Activated T-cell treated with anti-CD3 and anti-CD28 coated beads for 1 hour (primary cell): Measurements from ENCODE around the gene CHP1.
A peak's percentile ranks its signal among the peaks of the same experiment; 100 is the strongest.
"Not testable (repeated sequence)": the region's sequence is repeated elsewhere in the genome, so short reads cannot be mapped to it uniquely, and the experiment has no call there.

Experiments used
- DNase-seq: peaks from one replicate; pipeline ENCODE4 v3.0.0-alpha.2; 2020; ENCODE audit warnings: low read depth

CHP1 gene

GRCh38 chr15:41230650-41231421, at the start of gene CHP1, which contains the start of gene EXD1:
TSS of gene CHP1 (plus strand) at chr15:41231268. CDS start at chr15:41231383, 115 bp downstream.
TSS of gene EXD1 (minus strand) at chr15:41230757. CDS start at chr15:41226575, 4,182 bp downstream.
- DNase-seq, result peak; percentile 90

- DNase-seq, result no peak
Measured at GRCh38 chr15:41182266-41182665, 48.8 kb upstream of the CHP1 start.

GRCh38 chr15:41183581-41183980, 47.5 kb upstream of the CHP1 start:
- DNase-seq, result no peak

GRCh38 chr15:41194444-41194843, 36.6 kb upstream of the CHP1 start:
- DNase-seq, result no peak

- DNase-seq, result no peak
Measured at GRCh38 chr15:41199470-41199869, 31.6 kb upstream of the CHP1 start.

GRCh38 chr15:41203395-41203794, 27.7 kb upstream of the CHP1 start:
- DNase-seq, result no peak

- DNase-seq, result no peak
Measured at GRCh38 chr15:41205315-41205714, 25.8 kb upstream of the CHP1 start.

GRCh38 chr15:41207687-41208448, 23.2 kb upstream of the CHP1 start:
- no peak for DNase-seq

- no peak for DNase-seq
Measured at GRCh38 chr15:41215708-41216107, 15.4 kb upstream of the CHP1 start.

GRCh38 chr15:41218851-41219250, 12.2 kb upstream of the CHP1 start:
- no peak for DNase-seq

GRCh38 chr15:41219381-41219780, 11.7 kb upstream of the CHP1 start:
- no peak for DNase-seq

- no peak for DNase-seq
Measured at GRCh38 chr15:41230345-41230649, 771 bp upstream of the CHP1 start.

GRCh38 chr15:41231422-41232226, 556 bp downstream of the CHP1 start:
- no peak for DNase-seq

GRCh38 chr15:41233367-41233771, 2.3 kb downstream of the CHP1 start:
- DNase-seq, result no peak

GRCh38 chr15:41235228-41235627, 4.2 kb downstream of the CHP1 start:
- not testable (repeated sequence) for DNase-seq

GRCh38 chr15:41235929-41236328, 4.9 kb downstream of the CHP1 start:
- DNase-seq, result no peak

GRCh38 chr15:41238100-41238499, 7.0 kb downstream of the CHP1 start:
- no peak for DNase-seq

- DNase-seq, result no peak
Measured at GRCh38 chr15:41241221-41241964, 10.3 kb downstream of the CHP1 start.

- DNase-seq, result not testable (repeated sequence)
Measured at GRCh38 chr15:41250745-41251144, 19.7 kb downstream of the CHP1 start.

GRCh38 chr15:41251411-41251810, 20.3 kb downstream of the CHP1 start:
- no peak for DNase-seq

- no peak for DNase-seq
Measured at GRCh38 chr15:41254560-41254959, 23.5 kb downstream of the CHP1 start.

GRCh38 chr15:41256103-41256502, 25.0 kb downstream of the CHP1 start:
- no peak for DNase-seq
